ENCODE results near the gene GTF2F1.

DNA sequence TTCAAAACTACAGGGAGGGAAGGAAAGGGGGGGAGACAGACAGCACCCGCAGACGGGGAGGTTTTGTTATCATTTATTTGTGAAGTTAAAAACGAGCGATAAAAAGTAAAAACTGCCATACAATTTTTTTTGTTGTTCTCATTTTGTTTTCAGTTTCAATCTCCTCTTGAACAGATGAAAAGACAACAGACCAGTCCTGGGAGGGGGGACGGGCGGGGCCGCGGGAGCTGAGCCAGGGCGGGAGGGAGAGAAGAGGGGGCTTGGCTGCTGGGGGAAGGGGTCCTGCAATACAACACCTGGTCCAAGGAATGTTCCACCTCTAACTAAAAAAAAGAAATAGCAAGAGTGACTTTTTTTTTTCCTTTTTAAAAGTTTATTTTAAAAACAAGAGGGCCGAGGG, 20.3 kb upstream of the GTF2F1 start:
- TF ChIP-seq, protein P1, sequence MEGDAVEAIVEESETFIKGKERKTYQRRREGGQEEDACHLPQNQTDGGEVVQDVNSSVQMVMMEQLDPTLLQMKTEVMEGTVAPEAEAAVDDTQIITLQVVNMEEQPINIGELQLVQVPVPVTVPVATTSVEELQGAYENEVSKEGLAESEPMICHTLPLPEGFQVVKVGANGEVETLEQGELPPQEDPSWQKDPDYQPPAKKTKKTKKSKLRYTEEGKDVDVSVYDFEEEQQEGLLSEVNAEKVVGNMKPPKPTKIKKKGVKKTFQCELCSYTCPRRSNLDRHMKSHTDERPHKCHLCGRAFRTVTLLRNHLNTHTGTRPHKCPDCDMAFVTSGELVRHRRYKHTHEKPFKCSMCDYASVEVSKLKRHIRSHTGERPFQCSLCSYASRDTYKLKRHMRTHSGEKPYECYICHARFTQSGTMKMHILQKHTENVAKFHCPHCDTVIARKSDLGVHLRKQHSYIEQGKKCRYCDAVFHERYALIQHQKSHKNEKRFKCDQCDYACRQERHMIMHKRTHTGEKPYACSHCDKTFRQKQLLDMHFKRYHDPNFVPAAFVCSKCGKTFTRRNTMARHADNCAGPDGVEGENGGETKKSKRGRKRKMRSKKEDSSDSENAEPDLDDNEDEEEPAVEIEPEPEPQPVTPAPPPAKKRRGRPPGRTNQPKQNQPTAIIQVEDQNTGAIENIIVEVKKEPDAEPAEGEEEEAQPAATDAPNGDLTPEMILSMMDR (IDR thresholded peaks at IDR 0.05 in 4 of 5, conservative IDR thresholded peaks at IDR 0.05 in 1 of 5): no peak
- no peak for TF ChIP-seq POLR2A (IDR thresholded peaks at IDR 0.05)

All from gastrocnemius medialis (tissue), 4 donors.